GF-D8 (cell line): ENCODE measurements around the gene CCDC85B.
A peak's percentile ranks its signal among the peaks of the same experiment; 100 is the strongest.
"Not testable (repeated sequence)": the region's sequence is repeated elsewhere in the genome, so short reads cannot be mapped to it uniquely, and the experiment has no call there.

Experiments
- DNase-seq: peaks from one replicate; lab custom pipeline; 2025; lab: John Stamatoyannopoulos, UW

CCDC85B gene

DNA sequence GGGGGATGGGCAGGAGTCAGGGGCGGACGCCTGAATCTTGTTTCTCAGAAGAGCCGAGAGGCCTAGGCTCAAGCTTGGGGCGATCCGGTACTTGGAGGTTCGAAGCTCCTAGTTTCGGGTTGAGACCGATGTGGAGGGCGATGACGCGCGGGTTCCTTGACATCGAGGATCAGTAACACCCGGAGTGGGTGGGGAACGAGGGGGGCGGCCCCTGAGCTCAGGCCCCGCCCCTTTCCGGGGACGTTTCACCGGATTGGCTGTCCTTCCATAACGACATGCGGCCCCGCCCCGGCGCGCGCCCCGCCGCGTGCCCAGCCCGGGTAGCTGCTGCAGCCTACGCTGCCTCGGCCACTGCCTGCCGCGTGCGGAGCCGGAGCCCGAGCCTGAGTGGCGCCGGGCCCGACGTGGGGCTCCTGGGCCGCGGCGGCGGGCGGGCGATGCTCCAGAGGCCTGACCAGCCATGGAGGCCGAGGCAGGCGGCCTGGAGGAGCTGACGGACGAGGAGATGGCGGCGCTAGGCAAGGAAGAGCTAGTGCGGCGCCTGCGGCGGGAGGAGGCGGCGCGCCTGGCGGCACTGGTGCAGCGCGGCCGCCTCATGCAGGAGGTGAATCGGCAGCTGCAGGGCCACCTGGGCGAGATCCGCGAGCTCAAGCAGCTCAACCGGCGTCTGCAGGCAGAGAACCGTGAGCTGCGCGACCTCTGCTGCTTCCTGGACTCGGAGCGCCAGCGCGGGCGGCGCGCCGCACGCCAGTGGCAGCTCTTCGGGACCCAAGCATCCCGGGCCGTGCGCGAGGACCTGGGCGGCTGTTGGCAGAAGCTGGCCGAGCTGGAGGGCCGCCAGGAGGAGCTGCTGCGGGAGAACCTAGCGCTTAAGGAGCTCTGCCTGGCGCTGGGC, at the start of gene CCDC85B:
Gene CCDC85B (plus strand): TSS at position 350 of the 895 bp plus-strand sequence. CDS start 111 bp downstream, at position 461.
- DNase-seq: peak; percentile 90

DNA sequence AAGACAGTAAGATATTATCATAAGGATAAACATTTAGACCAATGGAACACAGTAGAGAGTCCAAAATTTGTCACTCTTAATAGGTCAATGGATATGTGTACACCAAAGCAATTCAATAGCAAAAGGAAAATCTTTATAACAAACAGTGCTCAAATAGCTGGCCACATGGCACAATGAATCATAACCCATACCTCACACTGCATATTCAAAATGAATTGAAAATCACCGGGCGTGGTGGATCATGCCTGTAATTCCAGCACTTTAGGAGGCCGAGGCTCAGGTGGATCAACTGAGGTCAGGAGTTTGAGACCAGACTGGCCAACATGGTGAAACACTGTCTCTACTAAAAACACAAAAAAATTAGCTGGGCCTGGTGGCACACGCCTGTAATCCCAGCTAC, 48.3 kb upstream of the CCDC85B start:
- DNase-seq: no peak

DNA sequence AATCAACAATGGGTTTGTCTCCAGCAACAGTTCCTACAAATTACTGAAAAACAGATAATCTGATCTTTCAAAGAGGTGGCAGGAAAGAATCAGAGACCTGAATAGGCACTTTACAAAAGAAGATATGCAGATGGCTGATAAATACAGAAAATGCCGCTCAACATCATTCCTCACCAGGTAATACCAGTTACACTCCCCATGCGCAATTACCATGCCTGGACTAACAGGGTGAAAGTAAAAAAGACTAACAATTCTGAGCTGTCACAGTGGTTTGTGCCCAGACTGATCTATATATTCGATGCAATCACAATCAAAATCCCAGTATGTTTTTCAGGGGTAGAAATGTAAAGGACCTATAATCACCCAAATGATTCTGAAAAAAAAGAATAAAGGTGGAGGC, 46.7 kb upstream of the CCDC85B start:
- no peak for DNase-seq

DNA sequence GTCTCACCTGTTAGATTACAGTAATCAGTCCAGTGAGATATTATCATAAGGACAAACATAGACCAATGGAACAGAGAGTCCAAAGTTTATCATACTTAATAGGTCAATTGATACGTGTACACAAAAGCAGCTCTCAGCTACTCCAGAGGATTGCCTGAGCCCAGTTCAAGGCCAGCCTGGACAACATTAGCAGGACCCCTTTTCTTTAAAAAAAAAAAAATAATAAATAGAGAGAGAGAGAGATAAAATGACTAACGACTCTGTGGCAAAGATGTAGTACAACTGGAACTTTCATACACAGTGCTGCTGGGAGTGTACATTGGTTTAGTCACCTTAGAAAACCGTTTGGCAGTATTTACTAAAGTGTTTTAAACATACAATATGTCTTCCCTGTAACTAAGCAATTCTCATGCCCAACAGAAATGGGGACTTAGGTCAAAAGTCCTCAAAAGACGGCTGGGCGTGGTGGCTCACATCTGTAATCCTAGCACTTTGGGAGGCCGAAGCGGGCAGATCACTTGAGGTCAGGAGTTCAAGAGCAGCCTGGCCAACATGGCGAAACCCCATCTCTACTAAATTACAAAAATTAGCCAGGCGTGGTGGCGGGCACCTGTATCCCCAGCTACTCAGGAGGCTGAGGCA, 46.1 kb upstream of the CCDC85B start:
- no peak for DNase-seq

DNA sequence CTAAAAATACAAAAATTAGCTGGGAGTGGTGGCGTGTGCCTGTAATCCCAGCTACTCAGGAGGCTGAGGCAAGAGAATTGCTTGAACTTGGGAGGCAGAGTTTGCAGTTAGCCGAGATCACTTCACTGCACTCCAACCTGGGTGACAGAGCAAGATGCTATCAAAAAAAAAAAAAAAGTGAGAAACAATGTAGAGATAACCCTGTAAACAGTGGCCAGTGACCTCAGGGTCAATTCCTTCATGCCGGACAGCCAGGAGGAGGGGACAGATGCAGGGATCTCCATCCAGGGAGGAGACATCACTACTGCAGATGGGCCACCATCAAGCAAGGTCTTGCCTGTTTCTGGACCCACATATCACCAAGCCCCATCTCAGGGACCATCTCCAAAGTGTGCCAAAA, 42.7 kb upstream of the CCDC85B start:
- no peak for DNase-seq

DNA sequence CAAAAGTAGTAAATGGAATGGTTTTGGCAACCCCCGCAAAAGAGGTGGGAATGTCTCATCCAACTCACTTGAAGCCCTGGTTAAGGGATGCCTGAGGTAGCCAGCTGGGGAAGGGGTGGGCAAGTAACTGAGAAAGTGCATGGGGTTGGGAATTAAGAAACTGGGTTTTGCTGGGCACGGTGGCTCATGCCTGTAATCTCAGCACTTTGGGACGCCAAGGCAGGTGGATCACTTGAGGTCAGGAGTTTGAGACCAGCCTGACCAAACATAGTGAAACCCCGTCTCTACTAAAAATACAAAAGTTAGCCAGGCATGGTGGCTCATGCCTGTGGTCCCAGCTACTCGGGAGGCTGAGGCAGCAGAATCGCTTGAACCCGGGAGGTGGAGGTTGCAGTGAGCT, 41.8 kb upstream of the CCDC85B start:
- DNase-seq: not testable (repeated sequence)

DNA sequence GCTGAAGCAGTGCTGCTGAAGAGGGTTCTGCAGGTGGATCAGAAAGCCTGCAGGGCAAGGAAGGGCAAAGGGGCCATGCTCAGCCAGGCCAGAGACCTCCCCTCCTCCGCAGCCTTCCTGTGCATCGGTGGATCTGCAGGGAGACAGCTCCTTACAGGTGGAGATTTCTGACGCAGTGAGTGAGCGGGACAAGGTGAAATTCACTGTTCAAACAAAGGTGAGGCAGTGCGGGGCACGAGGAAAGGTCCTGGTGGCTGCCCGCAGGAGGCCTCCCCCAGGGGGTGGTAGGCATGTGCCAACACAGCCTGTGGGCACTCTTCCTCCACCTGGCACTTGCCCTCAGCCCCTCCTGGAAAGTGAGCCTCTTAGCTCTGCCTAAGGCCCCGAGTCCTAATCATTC, 41.1 kb upstream of the CCDC85B start:
- DNase-seq: no peak

DNA sequence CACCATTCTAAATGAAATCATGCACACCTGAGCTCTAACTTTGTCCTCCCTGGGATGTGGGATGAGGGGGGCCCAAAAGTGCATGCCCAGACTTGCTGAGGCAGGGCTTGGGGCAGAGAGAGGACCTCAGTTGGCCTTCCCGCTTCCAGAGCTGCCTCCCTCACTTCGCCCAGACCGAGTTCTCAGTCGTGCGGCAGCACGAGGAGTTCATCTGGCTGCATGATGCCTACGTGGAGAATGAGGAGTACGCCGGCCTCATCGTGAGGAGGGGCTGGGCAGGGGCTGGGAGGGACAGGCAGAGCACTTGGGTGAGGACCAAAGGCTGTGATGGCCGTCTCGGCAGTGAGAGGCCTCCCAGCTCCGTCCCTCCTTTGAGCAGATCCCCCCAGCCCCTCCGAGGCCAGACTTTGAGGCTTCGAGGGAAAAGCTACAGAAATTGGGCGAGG, 40.7 kb upstream of the CCDC85B start:
- no peak for DNase-seq

DNA sequence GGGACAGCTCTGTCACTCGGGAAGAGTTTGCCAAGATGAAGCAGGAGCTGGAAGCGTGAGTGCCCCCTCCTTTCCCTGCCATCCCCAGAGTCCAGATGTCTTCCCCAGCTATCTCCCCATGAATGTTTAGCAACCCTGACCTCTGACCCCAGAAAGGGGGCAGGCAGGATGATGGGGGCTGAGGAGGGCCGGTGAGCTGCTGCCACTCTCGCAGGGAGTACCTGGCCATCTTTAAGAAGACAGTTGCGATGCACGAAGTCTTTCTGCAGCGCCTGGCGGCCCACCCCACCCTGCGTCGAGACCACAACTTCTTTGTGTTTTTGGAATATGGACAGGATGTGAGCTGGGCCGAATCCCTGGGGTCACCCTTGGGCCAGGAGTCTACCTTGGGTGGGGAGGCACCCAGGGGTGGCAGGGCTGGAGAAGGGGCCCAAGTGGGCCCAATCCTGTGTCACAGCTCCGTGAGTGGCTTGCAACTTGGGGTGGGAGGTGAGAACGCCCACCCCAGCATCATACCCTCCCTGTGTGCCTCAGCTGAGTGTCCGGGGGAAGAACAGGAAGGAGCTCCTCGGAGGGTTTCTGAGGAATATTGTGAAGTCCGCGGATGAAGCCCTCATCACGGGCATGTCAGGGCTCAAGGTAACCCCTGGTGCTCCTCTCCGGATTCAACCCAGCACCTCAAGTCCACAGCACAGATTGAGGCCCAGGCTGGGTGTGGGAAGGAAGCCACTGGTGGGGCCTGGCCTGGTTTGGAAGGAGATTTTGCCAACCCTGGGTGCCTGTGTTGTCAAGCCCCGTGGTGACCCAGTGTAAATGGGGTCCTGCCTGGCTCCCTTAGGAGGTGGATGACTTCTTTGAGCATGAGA, 40.0 kb upstream of the CCDC85B start:
- DNase-seq: no peak

DNA sequence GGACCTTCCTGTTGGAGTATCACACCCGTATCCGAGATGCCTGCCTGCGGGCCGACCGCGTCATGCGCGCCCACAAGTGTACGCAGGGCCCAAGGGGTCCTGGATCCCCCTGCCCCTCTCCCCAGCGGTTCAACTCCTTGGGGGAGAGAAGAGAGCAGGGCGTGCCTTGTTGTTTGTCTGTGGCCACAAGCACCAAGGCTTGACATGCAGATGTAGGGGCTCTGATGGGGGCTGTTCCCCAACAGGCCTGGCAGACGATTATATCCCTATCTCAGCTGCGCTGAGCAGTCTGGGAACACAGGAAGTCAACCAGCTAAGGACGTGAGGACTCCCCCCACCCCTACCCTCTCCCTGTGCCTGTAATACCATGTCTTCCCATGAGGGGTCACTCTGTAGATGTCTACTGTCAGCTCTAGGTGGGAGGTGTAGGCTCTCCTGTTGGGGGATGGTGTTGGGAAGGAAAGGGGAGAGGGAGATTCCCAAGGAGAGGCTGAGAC, 39.3 kb upstream of the CCDC85B start:
- no peak for DNase-seq

DNA sequence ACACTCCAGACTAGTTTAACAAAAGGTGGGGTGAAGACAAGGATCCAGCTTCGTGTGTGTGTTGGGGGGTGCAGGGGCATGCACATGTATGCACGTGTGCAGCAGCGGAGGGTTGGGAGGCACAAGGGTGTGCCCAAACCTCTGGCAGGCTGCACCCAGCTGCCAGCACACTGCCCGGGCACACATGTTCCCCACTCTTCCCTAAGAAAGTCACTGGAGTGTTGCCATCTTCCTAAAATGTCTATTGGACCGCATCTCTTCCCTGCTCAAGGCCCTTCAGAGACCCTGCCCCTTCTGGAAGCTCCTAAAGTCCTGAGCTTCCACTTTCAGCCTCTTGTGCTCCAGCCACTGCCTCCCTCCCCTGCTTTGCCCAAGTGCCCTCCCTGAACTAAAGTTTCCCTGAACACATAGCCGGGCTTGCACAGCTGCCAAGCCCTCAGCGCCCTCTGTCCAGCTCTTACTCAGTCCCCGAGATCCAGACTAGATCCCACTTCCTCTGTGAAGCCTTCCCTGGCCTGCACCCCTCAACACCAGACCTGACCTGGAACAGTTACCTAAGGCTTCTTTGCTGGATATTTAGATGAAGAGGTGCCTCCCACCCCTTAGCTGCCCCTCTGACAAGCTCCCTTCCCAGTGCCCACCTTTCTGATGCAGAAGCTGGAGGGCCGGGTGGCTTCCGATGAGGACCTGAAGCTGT, 38.5 kb upstream of the CCDC85B start:
- DNase-seq: no peak

DNA sequence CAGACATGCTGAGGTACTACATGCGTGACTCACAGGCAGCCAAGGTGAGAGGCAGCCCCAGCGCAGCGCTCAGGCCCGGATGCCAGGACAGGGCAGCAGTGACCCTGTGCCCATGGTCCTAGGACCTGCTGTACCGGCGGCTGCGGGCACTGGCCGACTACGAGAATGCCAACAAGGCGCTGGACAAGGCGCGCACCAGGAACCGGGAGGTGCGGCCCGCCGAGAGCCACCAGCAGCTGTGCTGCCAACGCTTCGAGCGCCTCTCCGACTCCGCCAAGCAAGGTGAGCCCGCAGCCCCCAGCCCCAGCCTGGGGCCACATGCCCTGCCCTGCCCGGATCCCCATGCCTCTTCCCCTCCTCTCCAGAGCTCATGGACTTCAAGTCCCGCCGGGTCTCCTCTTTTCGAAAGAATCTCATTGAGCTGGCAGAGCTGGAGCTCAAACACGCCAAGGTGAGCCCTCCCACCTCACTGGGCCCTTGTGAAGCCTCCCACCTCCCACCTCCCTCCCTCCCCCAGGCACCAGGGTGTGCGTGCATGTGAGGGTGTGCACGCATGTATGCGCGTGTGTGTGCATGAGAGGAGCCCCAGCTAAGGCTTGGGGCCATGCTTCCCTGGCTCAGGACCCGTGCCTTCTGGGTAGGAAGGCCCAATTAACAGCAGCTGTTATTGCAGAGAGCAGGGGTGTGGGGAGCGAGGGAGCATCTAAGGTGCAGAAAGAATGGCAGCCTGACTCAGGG, 37.8 kb upstream of the CCDC85B start:
- DNase-seq: no peak

DNA sequence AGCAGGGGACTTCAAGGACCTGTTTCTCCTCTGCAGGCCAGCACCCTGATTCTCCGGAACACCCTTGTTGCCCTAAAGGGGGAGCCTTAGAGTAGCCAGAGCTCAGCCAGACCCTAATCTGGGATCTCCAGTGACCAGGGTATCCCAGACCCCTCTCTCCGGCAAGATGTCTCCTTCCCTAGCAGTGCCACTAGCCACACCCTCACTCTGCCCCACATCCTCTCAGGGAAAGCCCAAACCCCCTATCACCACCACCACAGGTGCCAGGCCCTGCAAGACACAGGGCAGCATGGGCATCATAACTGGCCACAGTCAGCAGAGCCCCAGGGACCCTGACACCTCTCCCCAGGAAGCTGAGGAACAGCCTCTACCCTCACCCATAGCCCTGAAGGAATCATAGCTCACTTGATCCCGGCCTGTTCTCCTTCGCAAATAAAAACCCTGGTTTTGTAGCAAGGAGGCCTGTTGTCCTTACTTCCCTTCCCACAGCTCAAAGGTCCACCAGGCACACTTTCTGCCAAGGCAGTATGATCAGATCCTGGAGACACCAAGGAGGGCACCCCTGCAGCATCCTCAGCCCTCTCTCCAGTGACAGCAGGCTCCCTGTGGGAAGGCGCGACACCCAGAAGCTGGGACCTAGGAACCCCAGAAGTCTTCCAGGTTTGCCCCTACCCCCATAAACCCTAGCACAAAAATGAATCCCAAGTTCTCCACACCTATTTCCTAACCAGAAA, 37.1 kb upstream of the CCDC85B start:
- no peak for DNase-seq

DNA sequence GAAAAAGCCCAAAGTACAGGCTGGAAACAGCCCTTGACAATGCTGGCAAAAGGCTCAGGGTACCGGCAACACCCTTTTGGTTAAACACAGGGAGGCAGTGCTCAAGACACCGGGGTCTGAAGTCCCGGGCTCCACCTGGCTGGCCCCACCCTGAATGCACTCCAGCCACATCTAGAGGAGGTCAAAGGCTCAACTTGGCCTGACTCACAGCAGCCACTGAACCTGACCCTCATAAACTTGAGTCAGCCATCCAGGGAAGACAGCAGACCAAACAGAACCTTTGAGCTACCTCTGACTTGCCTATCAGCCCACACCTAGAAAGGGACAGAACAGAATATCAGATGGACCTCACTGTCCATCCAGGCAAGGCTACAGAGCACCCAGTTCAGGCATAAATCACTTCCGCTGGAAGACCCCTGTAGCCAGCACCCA, 36.3 kb upstream of the CCDC85B start:
- DNase-seq: no peak

DNA sequence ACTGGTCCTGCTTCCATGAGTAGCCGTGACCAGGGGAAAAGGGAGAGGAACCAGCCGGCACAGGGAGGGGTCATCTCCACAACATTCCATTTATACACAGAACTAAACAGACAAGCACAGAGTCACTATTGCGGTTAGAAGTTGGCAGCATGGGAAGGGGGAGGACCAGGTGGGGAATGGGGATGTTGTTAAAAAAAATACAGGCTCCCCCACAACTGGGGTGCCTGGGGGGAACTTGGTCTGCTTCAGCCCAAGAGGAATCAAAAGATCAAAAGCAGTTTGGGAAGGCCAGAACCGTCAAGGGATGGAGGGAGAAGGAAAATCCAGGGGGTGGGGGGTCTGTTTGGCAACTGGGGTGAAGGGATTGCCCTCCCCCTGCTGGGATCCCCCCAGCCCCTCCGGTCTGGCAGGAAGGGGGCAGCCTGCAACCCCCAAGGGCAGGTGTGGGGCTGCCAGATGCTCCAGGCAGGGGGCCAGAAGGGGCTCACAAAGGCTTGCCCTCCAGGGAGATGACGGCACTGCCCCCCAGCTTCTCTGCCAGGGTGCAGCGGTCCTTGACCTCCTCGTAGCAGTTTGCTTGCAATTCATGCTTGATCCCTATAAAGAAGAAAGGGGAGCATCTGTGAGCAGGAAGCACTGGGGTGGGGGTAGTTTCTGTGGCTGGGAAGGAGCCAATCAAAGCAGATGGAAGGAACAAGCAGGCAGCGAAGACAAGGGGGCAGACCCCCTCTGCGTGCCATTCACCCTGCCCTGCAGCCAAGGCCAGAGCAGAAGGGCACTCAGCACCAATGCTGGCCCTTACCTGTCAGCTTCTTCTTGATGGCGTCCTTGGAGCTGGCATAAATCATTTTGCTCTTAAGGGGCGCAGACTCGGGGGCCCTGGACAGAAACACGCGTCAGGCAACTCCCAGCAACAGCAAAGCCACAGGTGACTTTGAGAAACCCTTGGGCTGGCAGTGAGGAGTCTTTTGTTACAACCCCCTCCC, 35.3 kb upstream of the CCDC85B start:
- DNase-seq: no peak

DNA sequence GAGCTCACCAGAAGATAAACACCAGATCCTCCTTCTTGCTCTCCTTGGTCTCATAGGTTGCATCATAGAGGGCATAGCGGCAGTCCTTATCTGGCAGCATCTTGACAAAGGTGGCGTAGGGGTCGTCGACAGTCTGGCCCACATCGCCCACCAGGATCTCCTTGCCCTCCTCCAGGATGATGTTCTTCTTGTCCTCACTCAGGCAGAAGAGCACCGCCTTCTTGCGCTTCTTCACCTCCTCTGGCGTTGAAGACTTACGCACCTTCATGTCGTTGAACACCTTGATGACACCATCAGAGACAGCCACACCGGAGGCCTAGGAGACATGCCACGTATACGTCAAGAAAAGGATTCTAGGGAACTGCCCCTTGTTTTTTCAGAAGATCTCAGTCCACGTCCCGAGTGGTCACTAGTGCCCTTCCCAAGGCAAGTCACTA, 34.5 kb upstream of the CCDC85B start:
- no peak for DNase-seq

DNA sequence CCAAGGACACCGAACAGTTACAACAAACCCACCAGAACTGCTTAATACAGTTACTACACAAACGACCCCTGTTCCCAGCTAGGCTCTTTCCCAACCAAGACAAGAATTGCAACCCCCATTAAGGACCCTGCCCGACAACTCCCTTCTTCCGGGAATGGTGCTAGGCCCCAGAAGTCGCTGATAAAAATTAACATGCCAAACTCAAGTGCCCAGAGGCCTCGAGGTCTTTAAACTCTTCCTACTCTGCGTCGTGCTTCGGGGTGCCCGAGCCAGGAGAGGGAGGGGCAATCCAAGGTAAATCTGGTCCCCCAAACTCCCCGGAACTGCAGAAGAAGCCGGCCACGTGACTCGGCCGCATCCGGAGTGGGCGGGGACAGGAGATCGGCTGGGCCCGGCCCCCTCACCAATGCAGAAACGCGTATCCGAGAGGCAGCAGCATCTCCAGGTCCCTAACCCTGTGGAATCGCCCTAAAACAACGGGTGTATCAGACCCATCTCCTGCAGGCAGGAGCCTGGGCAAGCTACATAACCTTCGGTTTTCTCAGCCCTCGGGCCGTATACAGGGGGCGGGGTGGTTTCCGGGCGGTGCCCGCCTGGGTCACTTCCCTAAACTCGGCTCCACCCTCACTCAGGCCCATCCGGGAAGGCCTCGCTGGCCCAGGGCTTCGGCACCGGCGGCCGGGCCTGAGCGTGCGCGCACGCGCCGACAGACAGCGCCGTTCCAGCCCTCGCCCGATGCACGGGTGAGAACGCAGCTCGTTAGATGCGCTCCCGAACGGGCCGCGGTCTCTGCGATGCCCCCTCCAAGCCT, 33.6 kb upstream of the CCDC85B start:
- DNase-seq: peak; percentile 71

DNA sequence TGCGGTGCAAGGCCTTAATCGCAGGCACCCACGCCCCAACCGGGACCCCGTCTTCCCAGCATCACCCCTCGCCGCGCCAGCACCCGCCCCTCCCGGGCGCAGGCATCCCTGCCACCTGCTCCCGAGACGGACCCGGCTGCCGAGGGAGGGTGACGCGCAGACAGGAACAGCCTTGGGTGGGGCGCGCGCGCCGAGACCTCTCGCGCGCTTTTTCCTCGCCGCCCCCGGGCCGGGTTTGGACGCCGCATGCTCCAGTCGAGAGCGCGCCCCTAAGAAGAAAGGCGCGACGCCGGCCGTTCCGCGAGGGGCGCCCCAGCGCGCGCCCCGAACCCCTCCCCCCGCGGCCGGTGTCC, 33.0 kb upstream of the CCDC85B start:
- DNase-seq: no peak
